IPS DF 4.7 (cell line): ENCODE data around the gene CATSPER3.

ENCODE experiments used
- DNase-seq: peaks from one replicate; pipeline ENCODE4 v3.0.0-alpha.2; 2013; ENCODE audit warnings: low spot score; ENCODE audit errors: extremely low read depth

CATSPER3 gene

DNA sequence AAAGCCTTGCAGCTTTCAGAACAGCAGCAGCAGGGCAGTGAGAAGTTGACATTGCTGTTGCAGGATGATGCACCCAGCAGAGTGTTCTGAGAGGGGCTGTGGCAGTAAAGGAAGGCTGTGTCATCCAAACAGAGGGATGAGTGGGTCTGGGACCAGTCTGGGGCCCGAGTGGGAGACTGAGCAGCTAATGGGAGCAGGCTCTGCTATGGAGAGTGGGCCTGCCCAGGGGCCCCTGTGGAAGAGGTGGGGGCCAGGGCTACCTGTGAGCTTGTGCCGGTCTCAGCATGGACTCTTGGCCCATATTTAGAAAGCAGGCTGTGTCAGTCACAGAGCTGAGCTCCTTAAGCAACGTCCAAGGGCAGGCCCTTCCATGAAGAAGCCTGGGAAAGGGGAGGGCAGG is 92.3 kb downstream of the CATSPER3 start:
- no peak for DNase-seq

- no peak for DNase-seq
These were observed 93.3 kb downstream of the CATSPER3 start for GRCh38 chr5:135061001-135061400.
